ENCODE data around the gene MRPL33. TPM values are rescaled to one million over a fixed set of nuclear protein-coding genes. Genes with fewer than 3 reads are reported as not detected.

Gene MRPL33
- total and polyA plus RNA-seq, 2 of the 13 experiments (the other 11 are each of a cell fraction or from before 2014, with no cell fraction given), result 69.7 to 218 TPM

GRCh38 chr2:27723372-27724144 lies 48.0 kb upstream of the MRPL33 start (continued):
- TF ChIP-seq PRDM10 (CRISPR knock-in tag; IDR thresholded peaks at IDR 0.05; ENCODE audit: low read depth) (0 out of 2 replicates have a peak, but pooled peaks have one; percentile 34), YEATS2 (CRISPR knock-in tag; IDR thresholded peaks at IDR 0.05; ENCODE audit: borderline replicate concordance) (peak; percentile 32; the same call in 1 of the 2 replicates), ZNF644 (CRISPR knock-in tag; IDR thresholded peaks at IDR 0.05; ENCODE audit: low read depth) (0 out of 2 replicates have a peak, but pooled peaks have one; percentile 35), ZNF652 (CRISPR knock-in tag; IDR thresholded peaks at IDR 0.05; ENCODE audit: borderline replicate concordance, low read depth) (no peak), MEIS2 (CRISPR knock-in tag; IDR thresholded peaks at IDR 0.05) (peak; percentile 76; the same call in 1 of the 2 replicates), ZNF567 (CRISPR knock-in tag; IDR thresholded peaks at IDR 0.05; ENCODE audit: borderline replicate concordance) (0 out of 2 replicates have a peak, but pooled peaks have one; percentile 64), ZNF597 (CRISPR knock-in tag; IDR thresholded peaks at IDR 0.05) (no peak), E2F2 (CRISPR knock-in tag; IDR thresholded peaks at IDR 0.05; ENCODE audit: borderline replicate concordance) (0 out of 2 replicates have a peak, but pooled peaks have one; percentile 38), GATAD2A (CRISPR knock-in tag; IDR thresholded peaks at IDR 0.05) (peak; percentile 62), PAX8 (CRISPR knock-in tag; IDR thresholded peaks at IDR 0.05; ENCODE audit: borderline replicate concordance) (no peak), HCFC1 (IDR thresholded peaks at IDR 0.05; ENCODE audit: low read depth, low read length) (no peak), ZNF512B (CRISPR knock-in tag; IDR thresholded peaks at IDR 0.05; ENCODE audit: borderline replicate concordance) (no peak), MLLT10 (CRISPR knock-in tag; IDR thresholded peaks at IDR 0.05) (no peak), SNAPC4 (CRISPR knock-in tag; IDR thresholded peaks at IDR 0.05) (0 out of 2 replicates have a peak, but pooled peaks have one; percentile 31)
